ENCODE data around the gene UBE4A. TPM values are rescaled to one million over a fixed set of nuclear protein-coding genes. Genes with fewer than 3 reads are reported as not detected.

Gene UBE4A
- total and polyA plus RNA-seq, 2 of the 4 experiments (the other 2 are of a cell fraction): 15.2 to 69.7 TPM

GRCh38 chr11:118415062-118415738 lies 55.8 kb downstream of the UBE4A start:
- no peak overlapping the region for H2BK20ac ChIP-seq (ENCODE audit: low read depth, low read length)
- peaks cover 2% of the 10 kb centered on the region; the same call in 1 of the 2 replicates for H3K9me1 ChIP-seq (ENCODE audit: insufficient read depth, low read length)
- H3K18ac ChIP-seq (ENCODE audit: low read depth, low read length): no peak overlapping the region
- no peak overlapping the region for H4K8ac ChIP-seq (ENCODE audit: low read depth in 2 of 2, low read length in 2 of 2)
- H4K5ac ChIP-seq (ENCODE audit: low read depth, low read length): no peak overlapping the region
- intact Hi-C loops (cut with micrococcal nuclease): no loop called here
- no peak overlapping the region for H3K4me3 ChIP-seq (ENCODE audit: insufficient read depth, low read depth, low read length)
- DNase-seq: no peak
- no peak overlapping the region for H3K27ac ChIP-seq (ENCODE audit: insufficient read depth, low read length)
- H2BK5ac ChIP-seq (ENCODE audit: low read depth, low read length, poor library complexity, severe bottlenecking): peak overlapping the region; percentile 59
- no peak overlapping the region for H2BK120ac ChIP-seq (ENCODE audit: low read depth, low read length)
- H3K79me1 ChIP-seq (ENCODE audit: low read depth in 1 of 2, low read length in 2 of 2): peaks cover 13 to 15% of the 10 kb centered on the region in 2 experiments; a peak in 2 of 4 replicates
- no peak overlapping the region for H2AK5ac ChIP-seq (ENCODE audit: low read depth, low read length)
- ChIA-PET CTCF (interaction anchor here (0.5 to 0.6 kb wide), 2 partner anchors 45 to 72 kb away, joined by 3 read pairs; no protein-coding TSS in a partner anchor), POLR2A (ENCODE audit: unreplicated experiment) (no interaction called here)
- H3K23ac ChIP-seq (ENCODE audit: low read depth, low read length): no peak overlapping the region
- no peak overlapping the region for H2AFZ ChIP-seq (replicated peaks; ENCODE audit: low read length, poor library complexity)
- no peaks in the 10 kb centered on the region for H3K9me3 ChIP-seq (ENCODE audit: control insufficient read depth, insufficient read depth, low read length)
- no peaks in the 10 kb centered on the region for H3K27me3 ChIP-seq (ENCODE audit: control insufficient read depth, insufficient read depth, low read length)
- WGBS, 2 experiments (ENCODE audit: extremely low coverage in 2 of 2, insufficient read length in 1 of 2): 88% methylated on average over 3 of the region's 8 CpGs; no CpG with 5 or more reads in 1 of the 2 experiments
- BruUV-seq (replicated peaks): no TSS peak
- peaks cover 2% of the 10 kb centered on the region; the same call in 1 of the 2 replicates for H4K20me1 ChIP-seq (ENCODE audit: insufficient read depth, low read length)
- H2BK15ac ChIP-seq (ENCODE audit: low read depth, low read length): no peak overlapping the region
- no peak overlapping the region for H3K9ac ChIP-seq (ENCODE audit: low read depth, low read length)
- no peak for TF ChIP-seq MXI1 (IDR thresholded peaks at IDR 0.05; ENCODE audit: borderline replicate concordance, low read depth, low read length)
- TF ChIP-seq MAZ (IDR thresholded peaks at IDR 0.05; ENCODE audit: borderline replicate concordance, low read depth, low read length): no peak
- no peak for TF ChIP-seq SMC3 (IDR thresholded peaks at IDR 0.05; ENCODE audit: low read depth, low read length)
- TF ChIP-seq, protein P1, sequence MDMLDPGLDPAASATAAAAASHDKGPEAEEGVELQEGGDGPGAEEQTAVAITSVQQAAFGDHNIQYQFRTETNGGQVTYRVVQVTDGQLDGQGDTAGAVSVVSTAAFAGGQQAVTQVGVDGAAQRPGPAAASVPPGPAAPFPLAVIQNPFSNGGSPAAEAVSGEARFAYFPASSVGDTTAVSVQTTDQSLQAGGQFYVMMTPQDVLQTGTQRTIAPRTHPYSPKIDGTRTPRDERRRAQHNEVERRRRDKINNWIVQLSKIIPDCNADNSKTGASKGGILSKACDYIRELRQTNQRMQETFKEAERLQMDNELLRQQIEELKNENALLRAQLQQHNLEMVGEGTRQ (IDR thresholded peaks at IDR 0.05; ENCODE audit: low read depth, low read length): no peak
- TF ChIP-seq RCOR1 (IDR thresholded peaks at IDR 0.05; ENCODE audit: insufficient replicate concordance, low read length): no peak
- TF ChIP-seq CEBPB (IDR thresholded peaks at IDR 0.05; ENCODE audit: low read depth, low read length): no peak
- TF ChIP-seq RFX5 (IDR thresholded peaks at IDR 0.05; ENCODE audit: low read depth, low read length): no peak
- no peak for TF ChIP-seq ELK1 (IDR thresholded peaks at IDR 0.05; ENCODE audit: borderline replicate concordance, low read depth, low read length)
- no peak for TF ChIP-seq RAD21 (IDR thresholded peaks at IDR 0.05; ENCODE audit: low read length)
- TF ChIP-seq NFE2L2 (IDR thresholded peaks at IDR 0.05; ENCODE audit: low read depth, low read length): no peak
- TF ChIP-seq POLR2A (IDR thresholded peaks at IDR 0.05; ENCODE audit: low read depth, low read length): no peak
- no peak for TF ChIP-seq BHLHE40 (IDR thresholded peaks at IDR 0.05; ENCODE audit: low read depth, low read length)
- no peak for TF ChIP-seq MAFK (IDR thresholded peaks at IDR 0.05; ENCODE audit: low read depth, low read length)
- TF ChIP-seq, protein P2, sequence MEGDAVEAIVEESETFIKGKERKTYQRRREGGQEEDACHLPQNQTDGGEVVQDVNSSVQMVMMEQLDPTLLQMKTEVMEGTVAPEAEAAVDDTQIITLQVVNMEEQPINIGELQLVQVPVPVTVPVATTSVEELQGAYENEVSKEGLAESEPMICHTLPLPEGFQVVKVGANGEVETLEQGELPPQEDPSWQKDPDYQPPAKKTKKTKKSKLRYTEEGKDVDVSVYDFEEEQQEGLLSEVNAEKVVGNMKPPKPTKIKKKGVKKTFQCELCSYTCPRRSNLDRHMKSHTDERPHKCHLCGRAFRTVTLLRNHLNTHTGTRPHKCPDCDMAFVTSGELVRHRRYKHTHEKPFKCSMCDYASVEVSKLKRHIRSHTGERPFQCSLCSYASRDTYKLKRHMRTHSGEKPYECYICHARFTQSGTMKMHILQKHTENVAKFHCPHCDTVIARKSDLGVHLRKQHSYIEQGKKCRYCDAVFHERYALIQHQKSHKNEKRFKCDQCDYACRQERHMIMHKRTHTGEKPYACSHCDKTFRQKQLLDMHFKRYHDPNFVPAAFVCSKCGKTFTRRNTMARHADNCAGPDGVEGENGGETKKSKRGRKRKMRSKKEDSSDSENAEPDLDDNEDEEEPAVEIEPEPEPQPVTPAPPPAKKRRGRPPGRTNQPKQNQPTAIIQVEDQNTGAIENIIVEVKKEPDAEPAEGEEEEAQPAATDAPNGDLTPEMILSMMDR (conservative IDR thresholded peaks at IDR 0.05; ENCODE audit: low read depth, low read length): no peak
- no peak for TF ChIP-seq FOS (IDR thresholded peaks at IDR 0.05; ENCODE audit: low read depth, low read length)
- no peak for TF ChIP-seq CHD1 (IDR thresholded peaks at IDR 0.05; ENCODE audit: low read depth, low read length)
- peaks cover 6% of the 10 kb centered on the region for H3K36me3 ChIP-seq (ENCODE audit: control insufficient read depth, insufficient read depth, low read length)
- H2AK9ac ChIP-seq (replicated peaks; ENCODE audit: low read depth, low read length, poor library complexity): no peak overlapping the region
- ATAC-seq (ENCODE audit: low read depth): no peak
- no peaks in the 10 kb centered on the region for H3K4me1 ChIP-seq (ENCODE audit: control insufficient read depth, insufficient read depth, low read length)
- in situ Hi-C loops (cut with MboI; ENCODE audit: low sequenced_read_pairs): no loop called here
- H3K4ac ChIP-seq (ENCODE audit: low read depth, low read length): no peak overlapping the region
- H3K56ac ChIP-seq (ENCODE audit: extremely low read depth, insufficient read depth, low read length): no peak overlapping the region
- H3K14ac ChIP-seq (replicated peaks; ENCODE audit: low read depth, low read length): no peak overlapping the region
- no peak overlapping the region for H4K91ac ChIP-seq (ENCODE audit: insufficient read depth, low read depth, low read length)
- H3K4me2 ChIP-seq (ENCODE audit: low read depth, low read length): no peak overlapping the region
- dilution Hi-C loops (cut with HindIII; ENCODE audit: low sequenced_read_pairs, unreplicated experiment): no loop called here
